GM21528 (cell line): ENCODE results near the gene ARHGDIB.

ENCODE experiments used
- ATAC-seq: cut with Tn5 transposase; IDR thresholded peaks from one replicate; pipeline ENCODE4 v1.9.1; 2021; ENCODE audit warnings: mild to moderate bottlenecking, moderate library complexity; ENCODE audit not compliant: unreplicated experiment, low FRiP score

The ARHGDIB gene

DNA sequence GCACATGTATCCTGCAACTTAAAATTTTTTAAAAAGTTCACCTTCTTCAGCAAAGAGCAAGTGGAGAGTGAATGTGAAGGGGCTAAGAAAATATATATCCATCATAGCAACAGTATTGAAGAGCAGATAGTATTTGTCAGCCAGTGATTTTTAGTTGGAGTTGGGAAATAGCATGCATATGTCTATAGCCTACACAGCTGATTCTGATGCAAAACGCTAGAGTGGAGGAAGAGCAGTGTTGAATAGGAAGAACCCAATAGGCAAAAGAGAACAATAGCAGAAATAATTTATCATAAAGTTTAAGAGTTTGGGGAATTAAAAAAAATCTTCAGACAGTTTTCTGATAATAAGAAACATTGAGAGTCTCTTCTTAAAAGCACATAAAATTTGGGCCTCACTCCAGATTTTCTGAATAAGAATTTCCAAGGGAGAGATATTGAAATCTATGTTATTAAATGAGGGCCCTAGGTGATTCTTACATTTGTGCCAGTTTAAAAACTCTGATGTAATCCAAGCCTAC lies 23.4 kb upstream of the ARHGDIB start:
- ATAC-seq = no peak

DNA sequence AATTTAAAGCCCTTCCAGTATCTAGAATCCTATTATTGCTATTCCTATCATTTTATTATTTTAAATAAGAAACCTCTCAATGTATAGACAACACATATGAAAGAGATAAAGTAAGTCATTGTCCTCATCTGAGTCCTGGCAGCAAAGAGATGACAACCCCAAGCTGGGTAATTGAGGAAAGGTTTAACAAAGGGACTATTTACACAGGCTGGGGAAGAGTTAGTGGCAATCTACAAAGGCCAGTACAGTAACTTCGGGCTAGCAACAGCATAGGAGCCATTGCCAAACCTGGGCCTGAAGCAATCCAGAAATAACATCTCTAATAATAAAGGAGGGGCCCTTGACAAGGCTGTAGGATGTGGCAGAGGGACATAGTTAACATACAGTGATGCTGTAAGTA lies 22.6 kb upstream of the ARHGDIB start:
- no peak for ATAC-seq

DNA sequence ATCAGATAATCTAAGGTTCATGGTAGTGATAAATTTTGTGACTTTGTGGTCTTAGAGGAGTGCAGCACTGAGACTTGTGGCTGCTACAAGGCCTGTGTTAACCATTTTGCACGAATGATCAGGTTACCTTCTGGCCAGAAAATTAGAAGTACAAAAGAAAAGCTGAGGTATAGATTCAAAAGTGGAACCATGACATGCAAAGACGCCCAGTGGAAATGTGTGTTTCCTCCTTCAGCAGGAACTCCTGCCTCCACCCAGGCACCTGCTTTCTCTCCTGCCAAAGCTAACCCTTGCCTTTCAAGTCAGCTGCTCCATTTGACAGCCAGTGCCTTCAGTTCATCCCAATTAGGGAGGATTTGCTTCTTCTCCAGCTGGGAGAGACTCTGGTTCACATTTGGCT lies 21.6 kb upstream of the ARHGDIB start:
- ATAC-seq = no peak

DNA sequence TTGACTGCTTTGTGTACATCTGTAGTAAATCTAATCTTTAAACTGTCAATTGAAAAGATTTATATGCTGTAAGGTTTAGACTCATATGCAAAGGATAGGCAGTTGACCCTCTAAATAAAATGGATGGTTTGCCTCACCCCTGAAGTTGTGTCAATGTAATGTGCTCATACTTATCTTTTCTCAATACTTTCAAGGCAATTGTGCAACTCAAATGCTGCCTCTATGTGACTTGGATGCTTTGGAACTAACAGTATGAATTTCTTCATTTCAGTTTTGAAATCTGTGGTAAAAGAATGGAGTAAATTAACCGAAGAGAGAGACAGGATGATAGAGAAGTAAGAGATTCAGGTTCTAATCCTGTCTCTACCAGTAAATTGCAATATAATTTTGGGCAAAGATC lies 21.2 kb upstream of the ARHGDIB start:
- ATAC-seq = no peak

DNA sequence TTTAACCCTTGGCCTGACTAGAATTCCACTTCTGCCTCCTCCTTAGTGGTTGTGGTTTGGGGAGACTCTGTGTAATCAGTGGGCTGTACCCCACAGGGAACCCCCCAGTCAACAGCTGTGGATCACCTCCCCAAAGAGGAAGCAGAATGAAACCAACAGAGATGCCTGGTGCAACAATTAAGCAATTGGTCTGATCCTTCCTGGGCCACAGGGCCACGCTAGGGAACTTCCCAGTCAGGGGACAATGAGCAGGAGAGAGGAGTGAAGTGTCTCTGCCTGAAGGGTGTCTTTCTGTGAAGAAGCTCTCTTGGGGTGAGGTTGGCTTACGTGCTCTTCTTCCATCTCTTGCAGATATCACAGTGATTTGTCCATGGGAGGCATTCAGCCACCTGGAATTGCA lies 19.6 kb upstream of the ARHGDIB start:
- no peak for ATAC-seq

DNA sequence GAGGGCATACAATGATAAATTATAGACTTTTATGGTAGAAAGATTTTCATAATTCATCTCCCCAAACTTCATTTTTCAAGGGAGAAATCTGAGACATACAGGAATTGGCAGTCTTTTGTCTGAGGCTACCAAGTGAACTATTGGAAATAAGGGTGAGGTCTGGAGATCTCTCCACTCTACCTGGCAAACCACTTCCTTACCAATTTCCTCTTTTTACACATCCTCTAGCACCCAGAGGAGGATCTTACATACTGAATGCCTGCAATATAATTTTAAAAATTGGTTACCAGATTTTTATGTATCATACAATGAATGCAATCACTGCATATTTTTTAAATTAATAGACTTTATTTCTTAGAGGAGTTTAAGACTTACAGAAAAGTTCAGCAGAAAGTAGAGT lies 18.1 kb upstream of the ARHGDIB start:
- ATAC-seq = no peak

DNA sequence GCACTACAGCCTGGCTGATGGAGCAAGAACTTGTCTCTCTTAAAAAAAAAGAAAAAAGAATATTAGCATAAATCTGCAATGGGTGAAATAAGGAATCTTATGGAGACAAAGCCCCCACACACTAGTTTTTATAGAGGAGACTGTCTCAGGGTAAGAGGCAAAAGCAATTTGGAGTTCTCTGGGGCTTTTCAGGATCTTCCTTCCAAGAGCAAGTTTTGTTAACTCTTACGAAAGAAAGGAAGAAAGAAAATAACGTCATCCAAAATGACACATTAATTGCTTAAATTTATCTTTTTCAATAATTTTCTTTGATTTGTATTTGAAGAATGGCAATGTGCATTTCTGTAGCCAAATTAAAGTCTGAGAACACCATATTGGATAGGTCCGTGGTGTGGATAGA lies 15.3 kb upstream of the ARHGDIB start:
- no peak for ATAC-seq

DNA sequence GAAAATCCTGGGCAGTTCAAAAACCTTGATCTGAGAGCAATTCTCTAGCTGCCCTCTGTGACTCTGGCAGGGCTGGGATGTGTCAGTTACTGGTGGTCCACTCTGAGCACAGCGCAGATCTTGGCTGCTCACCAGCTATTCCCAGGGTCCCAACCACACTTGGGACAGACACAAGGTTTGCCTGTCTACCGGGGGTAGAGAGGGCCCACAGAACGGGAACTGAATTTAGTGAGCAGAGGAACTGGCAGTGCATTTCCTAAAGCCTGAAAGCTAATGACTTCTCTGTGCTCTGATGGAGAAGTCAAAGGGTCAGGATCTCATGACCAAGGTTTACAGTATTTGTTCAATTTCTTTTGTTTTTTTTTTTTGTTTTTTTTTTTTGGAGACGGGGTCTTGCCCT lies 14.1 kb upstream of the ARHGDIB start:
- ATAC-seq = no peak

DNA sequence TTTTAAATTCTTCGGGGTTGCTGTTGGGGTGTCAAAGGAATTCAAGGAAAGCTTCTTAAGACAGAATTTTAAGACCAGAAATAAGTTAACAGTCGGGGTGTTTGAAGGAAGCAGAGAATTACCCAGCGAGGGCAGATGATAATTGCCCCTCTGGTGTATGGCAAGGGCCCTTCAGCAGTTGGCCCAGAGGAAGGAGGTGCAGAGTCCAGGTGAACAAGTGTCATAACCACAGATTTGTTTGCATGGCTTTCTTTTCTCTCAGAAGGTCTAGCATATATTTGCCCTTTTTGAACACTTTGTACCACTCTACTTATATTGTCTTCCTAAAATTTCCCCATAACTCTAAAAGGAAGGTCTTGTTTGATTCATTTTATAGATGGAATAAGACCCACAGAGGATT lies 13.2 kb upstream of the ARHGDIB start:
- ATAC-seq = no peak

DNA sequence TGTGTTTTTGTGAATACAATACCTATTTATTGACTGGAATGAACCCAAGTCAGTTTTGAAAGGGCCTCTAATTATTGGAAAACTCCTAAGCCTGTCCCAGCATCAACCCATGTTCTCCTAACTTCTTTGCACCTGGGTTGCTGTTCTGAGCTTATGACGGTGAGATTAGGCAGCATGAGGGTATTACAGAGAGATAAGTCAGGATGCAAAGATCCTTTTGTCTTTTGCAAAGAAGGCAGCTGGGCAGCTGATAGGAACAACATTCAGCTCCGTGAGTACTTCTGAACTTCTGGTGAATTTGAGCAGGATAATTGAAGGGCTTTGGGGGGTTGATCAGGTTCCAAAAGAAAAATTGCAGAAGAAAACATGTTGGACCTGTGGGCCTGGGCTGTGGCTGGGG lies 11.4 kb upstream of the ARHGDIB start, which contains the start of gene PDE6H:
Gene PDE6H (plus strand): TSS at position 227 of the 400 bp plus-strand sequence. CDS start 4,971 bp downstream, outside the sequence.
- ATAC-seq = no peak

DNA sequence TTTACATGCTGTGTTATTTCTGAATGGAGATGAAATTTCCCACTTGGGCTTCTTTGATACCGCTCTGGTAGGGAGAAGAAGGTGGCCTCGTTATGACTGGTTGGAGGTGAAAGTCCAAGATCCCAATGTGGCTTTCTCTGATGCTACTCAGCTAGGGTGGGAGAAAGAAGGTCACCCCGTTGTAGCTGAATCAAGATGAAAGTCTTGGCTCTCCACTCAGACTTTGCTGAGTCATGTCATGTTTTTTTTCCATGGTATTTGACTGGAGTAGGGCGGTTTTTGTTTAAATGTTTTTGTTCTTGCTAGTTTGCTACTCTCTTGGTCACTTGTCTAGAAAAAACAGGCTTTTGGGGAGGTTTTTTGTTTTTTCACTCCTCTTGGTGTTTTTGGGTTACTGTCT lies 9.1 kb upstream of the ARHGDIB start:
- ATAC-seq = no peak

DNA sequence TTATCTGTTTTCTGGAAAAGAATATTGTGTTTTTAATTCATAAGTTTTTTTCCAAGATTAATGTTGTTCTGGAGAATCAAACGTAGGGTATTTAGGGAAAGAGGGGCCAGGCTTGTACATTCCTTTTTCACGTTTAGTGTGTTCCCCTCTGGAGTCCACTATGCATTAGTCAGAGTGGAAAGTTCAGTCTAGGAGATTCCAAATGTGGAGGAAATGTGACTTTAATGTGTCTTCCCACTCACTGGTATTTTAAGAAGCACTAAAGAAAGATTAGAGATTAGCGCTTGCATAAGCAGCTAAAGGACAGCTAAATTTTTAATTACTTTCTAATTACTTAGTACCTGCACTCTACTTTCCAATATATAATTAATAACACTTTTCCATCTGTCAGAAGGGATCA lies 7.1 kb upstream of the ARHGDIB start:
- no peak for ATAC-seq

DNA sequence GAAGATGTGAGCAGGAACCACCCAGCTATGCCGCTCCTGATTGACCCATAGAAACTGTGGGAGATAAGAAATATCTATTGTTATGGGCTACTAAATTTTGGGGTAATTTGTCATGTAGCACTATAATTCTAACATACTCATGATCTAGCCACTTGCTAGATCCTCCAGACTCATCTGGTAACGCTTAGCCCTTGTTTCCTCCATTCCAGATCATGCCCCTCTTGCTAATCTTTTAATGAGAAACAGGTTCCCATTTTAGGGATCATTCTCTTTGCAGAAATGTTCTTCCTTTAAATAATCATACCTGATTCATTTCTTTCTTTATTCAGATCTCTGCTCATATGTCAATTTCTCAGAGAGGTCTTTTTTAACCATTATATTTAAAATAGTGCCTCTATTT lies 3.8 kb upstream of the ARHGDIB start:
- ATAC-seq = no peak

DNA sequence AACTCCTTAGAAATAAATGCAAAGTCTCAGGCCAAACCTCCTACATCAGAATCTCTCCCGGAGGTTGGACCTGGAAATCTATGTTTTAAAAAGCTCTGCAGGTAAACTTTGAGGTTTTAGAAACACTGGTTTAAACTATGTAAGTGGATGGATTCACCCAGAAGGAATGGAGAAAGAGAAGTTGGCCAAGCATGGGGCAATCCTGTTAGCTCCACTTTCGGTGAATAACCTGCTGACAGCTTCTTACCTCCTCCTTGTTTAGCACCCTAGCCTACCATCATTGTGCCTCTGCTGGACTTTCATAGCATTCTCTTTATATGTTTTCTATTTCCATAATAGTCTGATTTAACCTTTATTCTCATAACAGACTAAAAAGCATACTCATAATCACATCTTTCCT lies 3.0 kb upstream of the ARHGDIB start:
- no peak for ATAC-seq

DNA sequence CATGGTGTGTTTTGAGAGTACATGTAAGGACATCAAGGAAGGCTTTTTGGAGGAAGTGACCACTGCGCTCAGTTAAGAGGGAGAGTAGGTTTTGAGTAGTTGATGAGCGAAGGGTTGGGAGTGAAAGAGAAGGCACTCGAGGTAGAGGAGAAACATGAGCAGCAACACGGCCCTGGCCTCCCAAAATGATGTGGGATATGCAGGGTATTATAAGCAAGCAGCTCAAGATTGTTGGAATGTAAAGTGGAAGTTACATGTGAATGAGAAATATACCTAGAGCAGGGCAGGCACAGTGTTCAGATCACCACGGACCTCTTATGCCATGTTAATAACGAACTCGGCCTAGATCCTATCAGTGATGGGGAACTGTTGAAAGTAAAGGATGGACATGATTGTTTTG lies 2.1 kb upstream of the ARHGDIB start:
- no peak for ATAC-seq

DNA sequence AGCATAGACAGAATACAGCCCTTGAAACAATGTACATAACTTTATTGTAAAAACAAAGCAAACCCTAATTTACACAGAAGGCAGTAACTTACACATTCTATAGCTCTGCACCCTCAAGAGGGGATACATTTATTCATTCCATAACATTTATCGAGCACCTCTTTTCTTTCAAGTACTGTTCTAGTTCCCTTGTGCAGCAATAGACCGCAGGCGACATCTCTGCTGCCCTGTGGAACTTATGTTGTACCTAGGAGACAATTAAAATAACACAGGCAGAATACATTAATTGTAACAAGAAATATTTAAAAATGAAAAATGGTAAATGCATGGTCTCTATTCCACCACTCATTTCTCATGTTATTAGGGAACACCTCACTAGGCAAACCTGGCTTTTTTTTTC lies 1.4 kb upstream of the ARHGDIB start:
- ATAC-seq = no peak

DNA sequence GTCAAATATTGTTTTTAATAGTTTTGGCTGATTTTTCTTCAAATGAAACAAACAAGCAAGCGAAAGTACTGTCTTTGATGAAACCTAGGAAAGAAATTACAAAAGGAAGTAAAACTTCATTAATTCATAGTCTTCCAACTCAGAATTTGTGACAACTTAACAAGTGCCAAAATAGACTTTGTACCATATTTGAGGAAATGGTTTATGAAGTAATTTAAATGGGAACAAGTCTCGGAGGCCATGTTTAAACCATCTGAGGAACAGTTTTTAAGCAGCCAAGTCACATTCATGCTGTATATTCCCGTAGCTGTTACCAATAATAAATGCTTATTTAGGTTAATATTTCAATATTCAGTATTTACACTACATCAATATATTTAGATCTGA lies 745 bp upstream of the ARHGDIB start:
- ATAC-seq = no peak

DNA sequence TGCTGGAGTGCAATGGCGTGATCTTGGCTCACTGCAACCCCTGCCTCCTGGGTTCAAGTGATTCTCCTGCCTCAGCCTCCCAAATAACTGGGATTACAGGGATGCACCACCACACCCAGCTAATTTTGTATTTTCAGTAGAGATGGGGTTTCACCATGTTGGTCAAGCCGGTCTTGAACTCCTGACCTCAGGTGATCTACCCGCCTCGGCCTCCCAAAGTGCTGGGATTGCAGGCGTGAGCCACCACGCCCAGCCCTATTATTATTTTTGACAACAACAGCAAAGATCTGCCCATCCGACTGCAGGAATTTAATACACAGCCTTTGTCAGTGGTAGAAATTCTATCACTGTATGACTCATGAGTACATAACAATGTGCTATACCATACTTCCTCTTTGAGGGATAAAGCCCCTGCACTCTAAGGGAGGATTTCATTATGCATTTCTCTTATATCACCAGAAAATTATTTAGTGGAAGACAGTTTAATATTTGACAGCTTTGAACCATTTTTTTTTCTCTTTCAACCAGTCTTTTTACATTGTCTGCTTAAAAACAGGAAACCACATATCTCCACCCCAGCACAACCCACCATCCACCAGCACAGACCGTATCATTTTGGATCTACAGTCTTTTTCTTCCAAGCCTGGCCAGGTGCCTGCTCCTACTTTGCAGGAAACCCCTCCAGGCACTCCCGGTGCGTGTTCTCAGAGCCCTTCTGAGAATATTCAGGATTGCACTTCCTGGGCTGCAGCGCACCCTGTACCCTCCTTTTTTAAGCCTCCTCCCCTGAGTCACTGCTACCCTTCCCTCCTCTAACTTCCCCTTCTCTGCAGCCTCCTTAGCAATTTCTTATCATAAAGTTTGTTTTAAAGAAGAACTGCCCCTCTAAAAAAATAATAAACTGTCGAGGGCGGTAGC lies 594 bp downstream of the ARHGDIB start:
- ATAC-seq = peak; percentile 48

DNA sequence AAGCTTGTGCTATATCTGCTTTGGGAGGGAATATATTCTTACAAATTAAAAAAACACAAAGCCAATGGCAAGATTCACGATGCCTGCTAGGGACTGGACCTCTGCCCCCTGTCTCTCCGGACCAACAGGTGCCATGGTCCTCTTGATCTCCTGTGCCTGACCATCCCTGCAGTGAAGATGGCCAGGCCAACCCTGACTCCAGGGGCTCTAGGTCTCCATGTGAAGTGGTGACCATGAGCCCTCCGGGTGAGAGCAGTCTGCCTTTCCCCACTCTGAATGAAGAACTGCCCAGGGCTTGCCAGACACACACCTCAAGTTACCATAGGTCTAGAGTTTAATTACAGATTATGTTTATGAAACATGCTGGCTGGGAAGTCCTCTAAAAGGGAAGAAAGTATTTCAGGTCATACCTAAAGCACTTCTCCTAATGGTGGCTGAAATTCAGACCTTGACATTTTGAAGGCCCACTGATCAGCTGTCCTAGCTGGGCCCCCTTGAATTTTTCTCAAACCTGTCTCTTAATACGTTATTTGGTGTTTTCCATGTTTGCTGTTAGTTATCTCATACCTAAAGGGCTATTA lies 1.4 kb downstream of the ARHGDIB start:
- ATAC-seq = no peak

DNA sequence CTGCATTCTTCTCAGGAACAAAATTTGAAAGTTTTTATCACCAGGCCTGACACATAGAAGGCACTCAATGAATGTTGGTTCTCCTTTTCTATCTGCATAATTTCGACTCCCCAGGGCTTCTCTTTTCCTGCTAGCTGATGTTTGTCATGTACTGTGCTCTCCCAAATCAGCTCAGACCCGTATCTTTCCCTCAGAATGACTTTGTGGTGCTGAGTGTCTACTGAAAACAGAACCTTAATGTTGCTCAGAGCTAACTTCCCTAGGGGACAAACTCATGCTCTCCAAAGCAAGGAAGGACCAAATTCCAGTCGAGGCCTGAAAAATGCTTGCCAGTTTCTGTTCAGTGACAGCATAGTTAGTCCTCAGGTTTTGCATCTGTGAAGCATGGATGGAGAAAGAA lies 1.9 kb downstream of the ARHGDIB start:
- no peak for ATAC-seq

DNA sequence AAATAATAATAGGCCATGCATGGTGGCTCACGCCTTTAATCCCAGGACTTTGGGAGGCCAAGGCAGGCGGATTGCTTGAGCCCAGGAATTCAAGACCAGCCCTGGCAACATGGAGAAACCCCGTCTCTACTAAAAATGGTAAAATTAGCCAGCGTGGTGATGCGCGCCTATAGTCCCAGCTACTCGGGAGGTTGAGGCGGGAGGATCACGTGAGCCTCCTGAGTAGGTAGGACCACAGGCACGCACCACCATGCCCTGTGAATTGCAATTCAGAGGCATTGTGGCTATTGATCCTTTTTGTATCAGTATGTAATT lies 2.3 kb downstream of the ARHGDIB start:
- no peak for ATAC-seq
